ENCODE results near the gene C1orf198.

C1orf198 gene

DNA sequence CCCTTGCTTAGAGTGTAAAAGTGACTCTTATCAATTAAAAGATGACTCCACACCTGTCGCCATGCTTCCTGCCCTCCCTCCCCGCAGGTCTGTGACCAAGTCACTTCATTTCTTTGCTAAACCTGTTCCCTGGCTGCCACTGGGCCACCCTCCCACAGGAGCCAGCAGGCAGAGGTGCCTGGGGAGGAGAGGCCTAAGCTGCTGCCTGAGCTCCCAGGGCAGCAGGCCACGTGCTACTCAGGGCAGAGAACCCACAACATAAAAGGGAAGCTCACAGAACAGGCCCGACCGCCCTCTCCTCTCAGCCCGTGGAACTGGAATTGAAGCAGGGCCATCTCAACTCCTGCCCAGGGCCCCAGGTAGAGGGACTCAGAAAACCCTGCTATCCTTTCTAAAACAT is 4.9 kb downstream of the C1orf198 start:
- TF ChIP-seq FOXP2 (optimal IDR thresholded peaks at IDR 0.05; ENCODE audit: borderline replicate concordance, extremely low read depth, extremely low read length, insufficient read depth) (no peak), POLR2AphosphoS5 (IDR thresholded peaks at IDR 0.05; ENCODE audit: low read depth, low read length) (no peak), SIN3A (IDR thresholded peaks at IDR 0.05; ENCODE audit: borderline replicate concordance, insufficient read depth, low read length) (no peak)
- TF ChIP-seq, protein P1, sequence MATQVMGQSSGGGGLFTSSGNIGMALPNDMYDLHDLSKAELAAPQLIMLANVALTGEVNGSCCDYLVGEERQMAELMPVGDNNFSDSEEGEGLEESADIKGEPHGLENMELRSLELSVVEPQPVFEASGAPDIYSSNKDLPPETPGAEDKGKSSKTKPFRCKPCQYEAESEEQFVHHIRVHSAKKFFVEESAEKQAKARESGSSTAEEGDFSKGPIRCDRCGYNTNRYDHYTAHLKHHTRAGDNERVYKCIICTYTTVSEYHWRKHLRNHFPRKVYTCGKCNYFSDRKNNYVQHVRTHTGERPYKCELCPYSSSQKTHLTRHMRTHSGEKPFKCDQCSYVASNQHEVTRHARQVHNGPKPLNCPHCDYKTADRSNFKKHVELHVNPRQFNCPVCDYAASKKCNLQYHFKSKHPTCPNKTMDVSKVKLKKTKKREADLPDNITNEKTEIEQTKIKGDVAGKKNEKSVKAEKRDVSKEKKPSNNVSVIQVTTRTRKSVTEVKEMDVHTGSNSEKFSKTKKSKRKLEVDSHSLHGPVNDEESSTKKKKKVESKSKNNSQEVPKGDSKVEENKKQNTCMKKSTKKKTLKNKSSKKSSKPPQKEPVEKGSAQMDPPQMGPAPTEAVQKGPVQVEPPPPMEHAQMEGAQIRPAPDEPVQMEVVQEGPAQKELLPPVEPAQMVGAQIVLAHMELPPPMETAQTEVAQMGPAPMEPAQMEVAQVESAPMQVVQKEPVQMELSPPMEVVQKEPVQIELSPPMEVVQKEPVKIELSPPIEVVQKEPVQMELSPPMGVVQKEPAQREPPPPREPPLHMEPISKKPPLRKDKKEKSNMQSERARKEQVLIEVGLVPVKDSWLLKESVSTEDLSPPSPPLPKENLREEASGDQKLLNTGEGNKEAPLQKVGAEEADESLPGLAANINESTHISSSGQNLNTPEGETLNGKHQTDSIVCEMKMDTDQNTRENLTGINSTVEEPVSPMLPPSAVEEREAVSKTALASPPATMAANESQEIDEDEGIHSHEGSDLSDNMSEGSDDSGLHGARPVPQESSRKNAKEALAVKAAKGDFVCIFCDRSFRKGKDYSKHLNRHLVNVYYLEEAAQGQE (IDR thresholded peaks at IDR 0.05; ENCODE audit: insufficient read depth in 1 of 2, low read depth in 2 of 2, low read length in 2 of 2) = no peak

DNA sequence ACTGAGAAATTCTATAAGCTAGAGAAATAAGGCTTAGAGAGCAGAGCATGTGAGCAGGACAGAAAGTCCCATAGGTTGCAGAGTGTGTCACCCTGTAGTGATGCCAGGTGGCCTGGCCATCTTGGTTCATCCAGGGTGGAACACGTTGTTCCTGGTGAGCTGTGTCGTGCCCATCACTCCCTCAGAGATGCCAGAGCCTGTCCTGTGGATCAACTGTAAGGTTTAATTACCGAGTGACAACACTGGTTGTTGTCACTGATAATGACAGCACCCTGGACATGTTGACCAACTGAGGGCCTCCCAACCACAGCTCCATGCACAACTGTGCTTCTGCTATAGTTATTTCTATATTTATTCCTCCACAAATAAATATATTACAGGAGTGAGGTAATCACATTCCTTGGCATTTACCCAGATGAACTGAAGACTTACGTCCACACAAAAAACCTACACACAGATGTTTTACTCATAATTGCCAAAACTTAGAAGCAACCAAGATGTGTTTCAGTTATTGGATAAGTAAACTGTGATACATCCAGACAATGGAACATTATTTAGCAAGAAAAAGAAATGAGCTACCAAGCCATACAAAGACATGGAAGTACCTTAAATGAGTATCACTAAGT is 6.2 kb downstream of the C1orf198 start:
- no peak for TF ChIP-seq FOXP2 (optimal IDR thresholded peaks at IDR 0.05; ENCODE audit: borderline replicate concordance, extremely low read depth, extremely low read length, insufficient read depth)

DNA sequence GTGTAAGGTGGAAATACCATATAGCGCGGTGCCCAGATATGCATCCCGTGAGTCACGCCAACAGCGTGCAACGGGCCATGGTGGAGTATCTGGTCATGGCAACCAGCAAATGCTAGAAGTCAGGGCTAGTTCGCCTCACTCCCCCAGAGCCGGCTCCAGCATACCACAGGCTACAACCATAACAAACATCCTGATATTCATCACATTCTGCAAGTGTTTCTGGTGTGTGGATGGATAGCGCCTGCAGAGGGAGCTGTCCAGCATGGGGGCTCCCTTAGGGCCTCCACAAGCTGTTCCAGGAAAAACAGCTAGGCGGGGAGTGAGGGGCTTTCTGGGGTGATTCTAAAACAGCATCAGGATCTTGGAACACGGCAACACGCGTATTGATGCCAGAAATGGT is 6.8 kb downstream of the C1orf198 start:
- TF ChIP-seq, protein P1 (IDR thresholded peaks at IDR 0.05; ENCODE audit: insufficient read depth in 1 of 2, low read depth in 2 of 2, low read length in 2 of 2) = peak; percentile 28 to 82; a peak in 2 of 4 replicates
- TF ChIP-seq POLR2AphosphoS5 (IDR thresholded peaks at IDR 0.05; ENCODE audit: low read depth, low read length) = no peak

DNA sequence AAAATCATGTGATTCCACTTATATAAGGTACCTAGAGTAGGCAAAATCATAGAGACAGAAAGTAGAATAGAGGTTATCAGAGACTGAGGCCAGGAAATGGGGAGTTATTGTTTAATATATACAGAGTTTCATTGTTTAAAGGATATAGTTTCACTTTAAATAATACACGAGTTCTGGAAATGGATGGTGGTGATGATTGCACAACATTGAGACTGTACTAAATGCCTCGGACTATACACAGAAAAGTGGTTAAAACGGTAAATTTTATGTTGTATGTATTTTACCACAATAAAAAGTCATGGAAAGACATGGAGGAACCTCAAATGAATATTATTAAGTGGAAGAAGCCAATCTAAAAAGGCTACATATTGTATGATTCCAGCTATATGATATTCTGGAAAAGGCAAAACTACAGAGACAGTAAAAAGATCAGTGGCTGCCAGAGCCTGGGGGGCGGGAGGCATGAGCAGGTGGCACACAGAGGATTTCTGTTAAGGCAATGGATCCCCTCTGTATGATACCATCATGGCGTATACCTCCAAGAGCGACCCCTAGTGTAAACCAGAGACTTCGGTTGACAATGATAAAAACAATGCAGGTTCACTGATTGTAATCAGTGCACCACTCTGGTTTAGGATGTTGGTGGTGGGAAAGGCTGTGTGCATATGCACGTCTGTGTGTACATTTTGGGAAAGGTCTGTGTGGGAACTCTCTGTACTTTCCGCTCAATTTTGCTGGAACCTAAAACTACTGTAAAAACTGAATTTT is 7.5 kb downstream of the C1orf198 start:
- TF ChIP-seq TAF1 (IDR thresholded peaks at IDR 0.05; ENCODE audit: borderline replicate concordance, insufficient read depth, low read length) (no peak), POLR2AphosphoS5 (IDR thresholded peaks at IDR 0.05; ENCODE audit: low read depth, low read length) (no peak), FOXP2 (optimal IDR thresholded peaks at IDR 0.05; ENCODE audit: borderline replicate concordance, extremely low read depth, extremely low read length, insufficient read depth) (no peak), SIN3A (IDR thresholded peaks at IDR 0.05; ENCODE audit: borderline replicate concordance, insufficient read depth, low read length) (no peak)
- TF ChIP-seq, protein P1 (IDR thresholded peaks at IDR 0.05; ENCODE audit: insufficient read depth in 1 of 2, low read depth in 2 of 2, low read length in 2 of 2) = no peak

DNA sequence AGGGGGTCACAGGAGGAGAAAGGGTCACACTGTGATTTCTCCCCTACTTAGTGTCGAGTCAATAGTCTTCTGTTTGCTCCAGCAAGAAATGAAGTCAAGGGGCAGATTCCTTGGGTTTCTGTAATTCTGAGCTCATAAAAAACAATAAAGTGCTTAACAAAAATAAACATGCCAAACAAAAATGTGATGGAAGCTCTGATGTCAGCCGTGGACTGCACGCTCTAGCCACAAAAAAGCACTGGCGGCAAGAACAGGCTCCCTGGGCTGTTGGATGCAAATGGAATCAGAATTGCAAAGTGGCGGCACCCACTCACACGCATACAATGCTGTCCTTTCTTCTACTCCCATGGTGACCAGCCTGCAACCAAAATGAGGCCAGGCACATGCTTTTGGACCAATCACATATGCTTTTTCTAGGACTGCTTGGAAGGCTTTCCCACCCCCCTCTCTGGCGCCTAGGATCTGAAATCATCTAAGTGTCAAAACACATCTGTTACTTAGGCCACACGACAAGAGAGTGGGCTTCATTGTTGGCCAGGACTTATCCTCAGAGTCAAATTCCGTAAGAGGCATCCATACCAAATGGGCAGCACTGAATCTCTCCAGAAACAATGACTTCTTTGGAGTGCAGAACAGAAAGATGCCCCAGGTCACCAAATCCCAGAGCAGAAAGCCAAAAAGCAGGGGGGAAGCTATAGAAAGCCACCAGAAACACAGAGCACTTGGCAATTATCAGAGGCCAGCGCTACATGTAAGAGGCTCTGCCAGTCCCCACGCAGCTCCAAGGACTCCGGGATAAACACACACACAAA is 9.2 kb downstream of the C1orf198 start:
- no peak for TF ChIP-seq FOXP2 (optimal IDR thresholded peaks at IDR 0.05; ENCODE audit: borderline replicate concordance, extremely low read depth, extremely low read length, insufficient read depth)
- TF ChIP-seq, protein P1 (IDR thresholded peaks at IDR 0.05; ENCODE audit: insufficient read depth in 1 of 2, low read depth in 2 of 2, low read length in 2 of 2) = no peak
- TF ChIP-seq POLR2AphosphoS5 (IDR thresholded peaks at IDR 0.05; ENCODE audit: low read depth, low read length) = no peak
- no peak for TF ChIP-seq SIN3A (IDR thresholded peaks at IDR 0.05; ENCODE audit: borderline replicate concordance, insufficient read depth, low read length)
- TF ChIP-seq TAF1 (IDR thresholded peaks at IDR 0.05; ENCODE audit: borderline replicate concordance, insufficient read depth, low read length) = no peak
